GM12801 (cell line): Measurements from ENCODE around the gene ITPR1.

Experiments used
- CTCF ChIP-seq: IDR thresholded peaks from one replicate; pipeline ENCODE4 v1.5.1; 2011; ENCODE audit warnings: control low read depth; ENCODE audit not compliant: insufficient read length; ENCODE audit errors: extremely low read depth

ITPR1 gene

DNA sequence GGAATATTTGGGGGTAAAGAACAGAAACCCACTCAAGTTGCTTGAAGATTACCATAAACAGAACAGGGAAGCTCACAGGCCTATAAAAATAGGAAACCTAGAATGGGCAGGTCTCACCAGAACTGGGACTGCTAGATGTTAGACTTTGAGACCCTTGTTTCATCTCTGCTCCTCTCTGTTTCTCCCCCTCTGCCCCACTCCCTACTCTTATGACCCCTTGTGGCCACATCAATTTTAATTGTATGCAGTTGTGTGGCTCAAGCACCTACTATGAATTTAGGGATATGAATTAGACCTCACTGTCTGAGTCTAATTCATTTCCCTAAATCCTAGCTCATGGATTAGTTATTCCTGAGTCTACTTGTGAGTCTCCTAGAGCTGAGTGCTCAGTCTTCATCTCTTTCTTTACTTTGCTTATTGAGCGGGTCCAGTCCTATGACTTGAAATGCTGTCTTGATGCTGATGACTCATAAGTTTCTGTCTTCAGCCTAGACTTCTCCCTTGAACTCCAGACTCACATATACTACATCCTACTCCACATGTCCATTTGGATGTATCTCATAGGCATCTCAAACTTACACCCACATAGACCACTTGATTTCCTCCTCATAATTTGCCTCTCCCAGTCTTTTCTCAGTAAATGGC is 78.7 kb downstream of the ITPR1 start:
- TF ChIP-seq CTCF, result no peak

GRCh38 chr3:4573153-4573552 is 80.0 kb downstream of the ITPR1 start:
- TF ChIP-seq CTCF, result no peak

DNA sequence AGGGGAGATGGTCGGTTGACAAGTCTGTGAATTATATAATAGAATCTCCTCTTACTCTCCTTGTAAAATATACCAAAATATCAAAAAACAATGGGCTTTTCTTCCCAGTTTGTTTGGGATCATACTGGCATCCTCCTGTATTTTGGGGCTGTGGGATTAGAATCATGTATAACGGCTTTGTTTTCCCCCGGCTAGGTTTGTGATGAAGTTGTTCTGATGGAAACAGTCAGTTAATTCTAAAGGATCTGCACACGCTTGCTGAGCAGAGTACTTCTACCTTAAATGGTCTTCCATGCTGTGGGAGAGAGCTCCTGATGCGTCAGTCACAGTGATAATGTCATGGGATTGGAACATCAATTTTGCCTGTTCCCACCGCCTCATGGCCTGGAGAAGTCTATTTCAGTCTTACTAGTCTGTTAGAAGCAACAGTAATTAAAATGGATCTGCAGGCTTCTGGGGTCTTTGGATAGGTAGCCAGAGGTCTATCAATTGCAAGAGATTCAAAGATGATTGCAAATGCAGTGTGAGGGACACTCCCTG is 81.3 kb downstream of the ITPR1 start:
- TF ChIP-seq CTCF, result no peak

- TF ChIP-seq CTCF, result no peak
These were observed 82.2 kb downstream of the ITPR1 start for GRCh38 chr3:4575381-4575780.

GRCh38 chr3:4577721-4578120 is 84.6 kb downstream of the ITPR1 start:
- TF ChIP-seq CTCF, result no peak

- TF ChIP-seq CTCF, result no peak
These were observed 87.4 kb downstream of the ITPR1 start for GRCh38 chr3:4580346-4581123.

DNA sequence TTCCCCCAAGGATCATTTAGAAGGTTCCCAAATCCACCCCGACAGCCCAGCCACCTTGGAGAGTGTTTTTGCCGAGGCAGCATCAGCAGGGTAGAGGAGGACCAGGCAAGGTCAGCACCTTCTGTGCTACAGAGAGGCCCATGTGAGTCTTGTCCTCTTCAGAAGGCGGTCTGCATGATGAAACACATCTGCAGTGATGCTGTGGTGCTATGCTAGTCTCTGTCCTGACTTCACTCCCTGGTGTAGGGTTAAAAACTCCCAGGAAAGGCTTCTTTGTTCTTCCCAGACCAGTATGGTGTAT is 87.9 kb downstream of the ITPR1 start:
- no peak for TF ChIP-seq CTCF
